IMR-90 (cell line): Measurements from ENCODE around the gene CD84. TPM values are rescaled to one million over a fixed set of nuclear protein-coding genes. Genes with fewer than 3 reads are reported as not detected.

Experiments used
- ATAC-seq: fragments of 200-7000 bp; cut with Tn5 transposase; 2 replicates; pipeline ENCODE4 v1.9.1; 2020; ENCODE audit warnings: low read depth, mild to moderate bottlenecking, moderate library complexity
- BruUV-seq: library from RNA; stranded (reverse); fragments of 400-500 nt; replicated peaks from 2 replicates; lab custom pipeline; 2021; lab: Mats Ljungman, UMichigan
- CTCF ChIA-PET: fragments of 300-600 bp; formaldehyde crosslinking; extraction: SDS; loops from one replicate; lab custom pipeline; 2021; ENCODE audit warnings: antibody characterized with exemption; lab: Yijun Ruan, JAX
- POLR2A ChIA-PET: fragments of 300-600 bp; sonication (Branson Sonifier 250); formaldehyde crosslinking; loops from one replicate; lab custom pipeline; 2022; ENCODE audit warnings: antibody characterized with exemption; ENCODE audit not compliant: unreplicated experiment; lab: Charles Lee
- DNase-seq: peaks from one replicate; pipeline ENCODE4 v3.0.0; 2013
- H2AFZ ChIP-seq: replicated peaks from 2 replicates; pipeline ENCODE3; 2013; ENCODE audit warnings: low read length, mild to moderate bottlenecking; ENCODE audit not compliant: poor library complexity
- H2AK5ac ChIP-seq: 2 replicates; pipeline ENCODE4 v1.6.1; 2013; ENCODE audit warnings: low read depth, low read length, inconsistent platforms
- H2AK9ac ChIP-seq: replicated peaks from 2 replicates; pipeline ENCODE3; 2013; ENCODE audit warnings: mild to moderate bottlenecking, low read depth, low read length, moderate library complexity; ENCODE audit not compliant: poor library complexity
- H2BK120ac ChIP-seq: 2 replicates; pipeline ENCODE4 v1.6.1; 2013; ENCODE audit warnings: low read depth, low read length, inconsistent platforms
- H2BK15ac ChIP-seq: 3 replicates; pipeline ENCODE4 v1.6.1; 2013; ENCODE audit warnings: low read depth, low read length, inconsistent platforms
- H2BK20ac ChIP-seq: 2 replicates; pipeline ENCODE4 v1.6.1; 2013; ENCODE audit warnings: low read depth, mild to moderate bottlenecking, inconsistent platforms, low read length, moderate library complexity
- H2BK5ac ChIP-seq: 2 replicates; pipeline ENCODE4 v1.6.1; 2013; ENCODE audit warnings: mild to moderate bottlenecking, low read depth, low read length, inconsistent platforms; ENCODE audit not compliant: poor library complexity, severe bottlenecking
- H3K14ac ChIP-seq: replicated peaks from 2 replicates; pipeline ENCODE4 v1.6.1; 2013; ENCODE audit warnings: low read depth, low read length, inconsistent platforms
- H3K18ac ChIP-seq: 2 replicates; pipeline ENCODE4 v1.6.1; 2013; ENCODE audit warnings: low read depth, low read length, control low read depth
- H3K23ac ChIP-seq: 2 replicates; pipeline ENCODE4 v1.6.1; 2013; ENCODE audit warnings: low read depth, low read length, inconsistent platforms
- H3K27ac ChIP-seq: 2 replicates; pipeline ENCODE4 v1.5.1; 2013; ENCODE audit warnings: mild to moderate bottlenecking, control low read depth, low read length; ENCODE audit not compliant: insufficient read depth
- H3K27me3 ChIP-seq: 2 replicates; pipeline ENCODE4 v1.6.1; 2013; ENCODE audit warnings: low read length; ENCODE audit not compliant: control insufficient read depth, insufficient read depth
- H3K36me3 ChIP-seq: 2 replicates; pipeline ENCODE4 v1.6.1; 2013; ENCODE audit warnings: low read length, mixed read lengths; ENCODE audit not compliant: control insufficient read depth, insufficient read depth
- H3K4ac ChIP-seq: 2 replicates; pipeline ENCODE4 v1.6.1; 2013; ENCODE audit warnings: low read depth, low read length, inconsistent platforms
- H3K4me1 ChIP-seq: 2 replicates; pipeline ENCODE4 v1.6.1; 2013; ENCODE audit warnings: low read length, mixed read lengths; ENCODE audit not compliant: control insufficient read depth, insufficient read depth
- H3K4me2 ChIP-seq: 2 replicates; pipeline ENCODE4 v1.6.1; 2013; ENCODE audit warnings: low read depth, mild to moderate bottlenecking, control low read depth, low read length, moderate library complexity
- H3K4me3 ChIP-seq: 2 replicates; pipeline ENCODE4 v1.5.1; 2013; ENCODE audit warnings: low read depth, mild to moderate bottlenecking, control low read depth, low read length, moderate library complexity; ENCODE audit not compliant: insufficient read depth
- H3K56ac ChIP-seq: 2 replicates; pipeline ENCODE4 v1.6.1; 2013; ENCODE audit warnings: low read length, inconsistent platforms; ENCODE audit not compliant: insufficient read depth; ENCODE audit errors: extremely low read depth
- H3K79me1 ChIP-seq, 2 experiments: 2 replicates each; pipeline ENCODE4 v1.6.1; 2013; ENCODE audit warnings: low read length in 2 of 2, inconsistent platforms in 1 of 2, low read depth in 1 of 2
- H3K9ac ChIP-seq: 2 replicates; pipeline ENCODE4 v1.6.1; 2013; ENCODE audit warnings: low read depth, low read length, control low read depth
- H3K9me1 ChIP-seq: 2 replicates; pipeline ENCODE4 v1.6.1; 2013; ENCODE audit warnings: low read length, inconsistent platforms; ENCODE audit not compliant: insufficient read depth
- H3K9me3 ChIP-seq: 2 replicates; pipeline ENCODE4 v1.6.1; 2013; ENCODE audit warnings: low read length; ENCODE audit not compliant: control insufficient read depth, insufficient read depth
- H4K20me1 ChIP-seq: 2 replicates; pipeline ENCODE4 v1.6.1; 2013; ENCODE audit warnings: low read length, inconsistent platforms; ENCODE audit not compliant: insufficient read depth
- H4K5ac ChIP-seq: 2 replicates; pipeline ENCODE4 v1.6.1; 2013; ENCODE audit warnings: mild to moderate bottlenecking, low read depth, low read length, control low read depth
- H4K8ac ChIP-seq, 2 experiments: 2 replicates each; pipeline ENCODE4 v1.6.1; 2013; ENCODE audit warnings: low read depth in 2 of 2, low read length in 2 of 2, control low read depth in 1 of 2, inconsistent platforms in 1 of 2
- H4K91ac ChIP-seq: 2 replicates; pipeline ENCODE4 v1.6.1; 2013; ENCODE audit warnings: low read depth, low read length, inconsistent platforms; ENCODE audit not compliant: insufficient read depth
- BHLHE40 ChIP-seq: fragments of 150-350 bp; IDR thresholded peaks from 2 replicates; pipeline ENCODE4 v1.6.1; 2016; ENCODE audit warnings: mild to moderate bottlenecking, low read depth, low read length
- CEBPB ChIP-seq: IDR thresholded peaks from 2 replicates; pipeline ENCODE4 v1.6.1; 2012; ENCODE audit warnings: low read depth, low read length, improper control_type of control experiment
- WGBS, 2 experiments: methylation state at CpG; one replicate each; pipeline versions ENCODE4 v1.1.5 to v1.1.7; 2013; ENCODE audit warnings: missing lambda C conversion rate in 2 of 2; ENCODE audit not compliant: insufficient read length in 1 of 2; ENCODE audit errors: extremely low coverage in 2 of 2; 5-methylcytosine and 5-hydroxymethylcytosine counted together
- dilution Hi-C: fragments of 300-500 bp; cut with HindIII; formaldehyde crosslinking; loops from one replicate; pipeline ENCODE4 v1.14.3; 2018; ENCODE audit warnings: low sequenced_read_pairs; ENCODE audit not compliant: unreplicated experiment
- in situ Hi-C: fragments of 300-500 bp; cut with MboI; formaldehyde crosslinking; loops from 3 replicates; pipeline ENCODE4 v1.14.3; 2019; ENCODE audit warnings: low sequenced_read_pairs, inconsistent platforms, mixed read lengths
- intact Hi-C: fragments of 100-400 bp; cut with micrococcal nuclease; formaldehyde crosslinking; loops from 2 replicates; pipeline ENCODE4 v1.10.0; 2022
- polyA plus RNA-seq, 3 experiments: library from polyadenylated mRNA; depleted of rRNA; stranded (reverse); fragments of >200 nt; gene quantifications; 2 replicates each; pipeline ENCODE4 v1.2.3, GENCODE V29; 2012; ENCODE audit warnings: low replicate concordance in 1 of 3
- total RNA-seq: library from RNA; depleted of rRNA; stranded (reverse); fragments of >200 nt; gene quantifications from 2 replicates; pipeline ENCODE4 v1.2.3, GENCODE V29; 2012
- TF ChIP-seq, protein P1 (sequence below): fragments of 150-350 bp; IDR thresholded peaks from 2 replicates; pipeline ENCODE4 v1.6.1; 2016; ENCODE audit warnings: low read depth, mild to moderate bottlenecking, low read length, moderate library complexity, borderline replicate concordance

CD84 gene
- total and polyA plus RNA-seq, 2 of the 4 experiments (the other 2 are of a cell fraction), result not detected

DNA sequence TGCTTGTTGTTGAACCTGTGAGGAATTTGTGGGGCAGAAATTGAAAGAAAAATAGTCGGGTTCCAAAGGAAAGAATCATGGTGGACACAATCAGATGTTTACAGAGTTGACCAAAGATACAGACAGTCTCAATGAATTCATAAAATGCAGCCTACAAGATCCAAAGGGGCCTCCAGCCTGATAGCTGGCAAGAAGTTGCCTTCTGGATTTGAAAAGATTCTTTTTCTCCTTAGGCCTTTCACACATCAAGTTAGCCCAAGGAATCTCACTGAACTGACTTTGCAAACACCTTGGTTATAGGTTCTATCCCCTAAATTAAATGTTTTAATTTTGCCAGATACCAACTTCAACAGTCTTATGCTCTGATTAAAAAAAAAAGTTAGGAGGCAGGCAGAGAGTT is 46.0 kb upstream of the CD84 start:
- BruUV-seq, result no TSS peak
- Histone ChIP-seq H3K4me2 (no peak overlapping the region), H2AFZ (no peak overlapping the region), H3K9me1 (no peaks in the 10 kb centered on the region), H3K27me3 (no peaks in the 10 kb centered on the region), H2AK9ac (no peak overlapping the region), H4K20me1 (no peaks in the 10 kb centered on the region), H3K56ac (no peak overlapping the region), H3K4ac (no peak overlapping the region), H3K23ac (no peak overlapping the region), H2BK20ac (no peak overlapping the region), H3K14ac (no peak overlapping the region), H4K8ac (no peak overlapping the region), H3K9me3 (no peaks in the 10 kb centered on the region), H3K4me1 (no peaks in the 10 kb centered on the region), H3K9ac (no peak overlapping the region), H4K91ac (no peak overlapping the region), H3K79me1 (no peaks in the 10 kb centered on the region), H3K27ac (no peak overlapping the region), H2BK15ac (no peak overlapping the region), H3K4me3 (no peak overlapping the region), H4K5ac (no peak overlapping the region), H3K18ac (no peak overlapping the region), H2BK5ac (no peak overlapping the region), H3K36me3 (no peaks in the 10 kb centered on the region), H2BK120ac (no peak overlapping the region), H2AK5ac (no peak overlapping the region)
- dilution Hi-C loops, result no loop called here
- POLR2A ChIA-PET, result no interaction called here
- intact Hi-C loops, result no loop called here
- CTCF ChIA-PET, result no interaction called here
- ATAC-seq (no peak), DNase-seq (no peak)
- TF ChIP-seq CEBPB, result no peak
- TF ChIP-seq, protein P1, sequence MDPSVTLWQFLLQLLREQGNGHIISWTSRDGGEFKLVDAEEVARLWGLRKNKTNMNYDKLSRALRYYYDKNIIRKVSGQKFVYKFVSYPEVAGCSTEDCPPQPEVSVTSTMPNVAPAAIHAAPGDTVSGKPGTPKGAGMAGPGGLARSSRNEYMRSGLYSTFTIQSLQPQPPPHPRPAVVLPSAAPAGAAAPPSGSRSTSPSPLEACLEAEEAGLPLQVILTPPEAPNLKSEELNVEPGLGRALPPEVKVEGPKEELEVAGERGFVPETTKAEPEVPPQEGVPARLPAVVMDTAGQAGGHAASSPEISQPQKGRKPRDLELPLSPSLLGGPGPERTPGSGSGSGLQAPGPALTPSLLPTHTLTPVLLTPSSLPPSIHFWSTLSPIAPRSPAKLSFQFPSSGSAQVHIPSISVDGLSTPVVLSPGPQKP, result no peak
- TF ChIP-seq BHLHE40, result no peak
- WGBS, 2 experiments, result no CpG with 5 or more reads among the region's 1 CpG
- in situ Hi-C loops, result no loop called here
